Kidney (tissue), 14 donors: ENCODE results near the gene ZDHHC3. TPM values are rescaled to one million over a fixed set of nuclear protein-coding genes. Genes with fewer than 3 reads are reported as not detected.

Source experiments
- DNase-seq, 5 donors: peaks; one replicate each; pipeline ENCODE4 v3.0.0-alpha.2; 2013 to 2020
- FAIRE-seq: peaks from 2 replicates; lab custom pipeline; 2012; peaks lifted over from hg19 to GRCh38; lab: Jason Lieb, UNC
- H3K27ac ChIP-seq, 2 donors: one replicate each; pipeline ENCODE4 v1.7.0; 2013; ENCODE audit warnings: low read depth in 2 of 2, low read length in 2 of 2, inconsistent platforms in 1 of 2
- H3K27me3 ChIP-seq: one replicate; pipeline ENCODE4 v1.7.1; 2013; ENCODE audit warnings: low read length, inconsistent platforms; ENCODE audit not compliant: control insufficient read depth, insufficient read depth
- H3K36me3 ChIP-seq, 3 donors: one replicate each; pipeline versions ENCODE4 v1.7.0 to v1.7.1; 2013; ENCODE audit warnings: low read length in 3 of 3, control low read depth in 1 of 3, inconsistent platforms in 1 of 3; ENCODE audit not compliant: insufficient read depth in 3 of 3, control insufficient read depth in 2 of 3
- H3K4me1 ChIP-seq, 3 donors: one replicate each; pipeline versions ENCODE4 v1.7.0 to v1.7.1; 2013; ENCODE audit warnings: low read length in 3 of 3, inconsistent platforms in 1 of 3, low read depth in 1 of 3; ENCODE audit not compliant: control insufficient read depth in 2 of 3, insufficient read depth in 2 of 3
- H3K4me3 ChIP-seq, 3 donors: one replicate each; pipeline versions ENCODE4 v1.7.0 to v1.8.1; 2013; ENCODE audit warnings: low read length in 3 of 3, control low read depth in 1 of 3, inconsistent platforms in 1 of 3
- H3K9ac ChIP-seq, 3 donors: one replicate each; pipeline versions ENCODE4 v1.7.0 to v1.7.1; 2013; ENCODE audit warnings: low read length in 3 of 3, control low read depth in 1 of 3, inconsistent platforms in 1 of 3
- H3K9me3 ChIP-seq, 3 donors: one replicate each; pipeline versions ENCODE4 v1.7.0 to v1.7.1; 2013; ENCODE audit warnings: low read length in 3 of 3, control low read depth in 1 of 3, inconsistent platforms in 1 of 3; ENCODE audit not compliant: control insufficient read depth in 2 of 3, insufficient read depth in 1 of 3
- intact Hi-C: fragments of 100-400 bp; cut with DNase I; formaldehyde crosslinking; loops from one replicate; pipeline ENCODE4 v1.11.1; 2022
- polyA plus RNA-seq: library from polyadenylated mRNA; stranded (reverse); fragments of 350-450 nt; fragmentation: Illumina TruSeq; extraction: RNeasy Lipid Tissue Mini Kit (QIAGEN cat#74804); gene quantifications from one replicate; pipeline ENCODE4 v1.2.3, GENCODE V29; 2014; ENCODE audit warnings: low read depth, low replicate concordance; ENCODE audit not compliant: insufficient read depth
- total RNA-seq: library from RNA; stranded (reverse); fragmentation: NEBNext Ultra II Directional; extraction: Animal tissue kit (Norgen Biotek cat#: 25700); gene quantifications from one replicate; pipeline ENCODE4 v1.2.1, GENCODE V29; 2021
- TF ChIP-seq, protein P1 (sequence below): IDR thresholded peaks from 3 replicates; pipeline ENCODE4 v1.5.1; 2012; ENCODE audit warnings: mild to moderate bottlenecking, moderate library complexity, borderline replicate concordance; ENCODE audit not compliant: insufficient read depth; ENCODE audit errors: extremely low read depth
- donor health status: control.
- donor health status: control.
- donor health status: control.
- donor health status: control.
- donor health status: control.
- donor health status: DM: yes; HTN: yes; CAD: no.
- donor health status: Normal renal cell carcinoma (clear cell type).

The ZDHHC3 gene
- total and polyA plus RNA-seq, 2 donors from 2014 or later, result 60.2 to 71.5 TPM

DNA sequence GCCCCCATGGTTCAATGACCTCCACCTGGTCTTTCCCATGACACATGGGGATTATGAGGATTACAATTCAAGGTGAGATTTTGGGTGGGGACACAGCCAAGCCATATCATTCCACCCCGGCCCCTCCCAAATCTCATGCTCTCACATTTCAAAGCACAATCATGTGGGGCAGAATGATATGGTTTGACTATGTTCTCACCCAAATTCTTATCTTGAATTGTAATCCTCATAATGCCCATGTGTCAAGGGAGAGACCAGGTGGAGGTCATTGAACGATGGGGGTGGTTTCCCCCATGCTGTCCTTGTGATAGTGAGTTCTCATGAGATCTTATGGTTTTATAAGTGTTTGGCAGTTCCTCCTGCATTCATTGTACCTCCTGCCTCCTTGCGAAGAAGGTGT is 47.7 kb upstream of the ZDHHC3 start:
- Histone ChIP-seq H3K27ac (no peak overlapping the region), H3K9ac (no peak overlapping the region), H3K27me3 (no peaks in the 10 kb centered on the region), H3K36me3 (no peaks in the 10 kb centered on the region), H3K4me1 (peaks cover 0 to 15% (median 0%) of the 10 kb centered on the region in 3 donors), H3K4me3 (no peak overlapping the region), H3K9me3 (no peaks in the 10 kb centered on the region)
- DNase-seq, result no peak
- FAIRE-seq, result no peak
- TF ChIP-seq, protein P1, sequence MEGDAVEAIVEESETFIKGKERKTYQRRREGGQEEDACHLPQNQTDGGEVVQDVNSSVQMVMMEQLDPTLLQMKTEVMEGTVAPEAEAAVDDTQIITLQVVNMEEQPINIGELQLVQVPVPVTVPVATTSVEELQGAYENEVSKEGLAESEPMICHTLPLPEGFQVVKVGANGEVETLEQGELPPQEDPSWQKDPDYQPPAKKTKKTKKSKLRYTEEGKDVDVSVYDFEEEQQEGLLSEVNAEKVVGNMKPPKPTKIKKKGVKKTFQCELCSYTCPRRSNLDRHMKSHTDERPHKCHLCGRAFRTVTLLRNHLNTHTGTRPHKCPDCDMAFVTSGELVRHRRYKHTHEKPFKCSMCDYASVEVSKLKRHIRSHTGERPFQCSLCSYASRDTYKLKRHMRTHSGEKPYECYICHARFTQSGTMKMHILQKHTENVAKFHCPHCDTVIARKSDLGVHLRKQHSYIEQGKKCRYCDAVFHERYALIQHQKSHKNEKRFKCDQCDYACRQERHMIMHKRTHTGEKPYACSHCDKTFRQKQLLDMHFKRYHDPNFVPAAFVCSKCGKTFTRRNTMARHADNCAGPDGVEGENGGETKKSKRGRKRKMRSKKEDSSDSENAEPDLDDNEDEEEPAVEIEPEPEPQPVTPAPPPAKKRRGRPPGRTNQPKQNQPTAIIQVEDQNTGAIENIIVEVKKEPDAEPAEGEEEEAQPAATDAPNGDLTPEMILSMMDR, result no peak
- intact Hi-C loops, result no loop called here

DNA sequence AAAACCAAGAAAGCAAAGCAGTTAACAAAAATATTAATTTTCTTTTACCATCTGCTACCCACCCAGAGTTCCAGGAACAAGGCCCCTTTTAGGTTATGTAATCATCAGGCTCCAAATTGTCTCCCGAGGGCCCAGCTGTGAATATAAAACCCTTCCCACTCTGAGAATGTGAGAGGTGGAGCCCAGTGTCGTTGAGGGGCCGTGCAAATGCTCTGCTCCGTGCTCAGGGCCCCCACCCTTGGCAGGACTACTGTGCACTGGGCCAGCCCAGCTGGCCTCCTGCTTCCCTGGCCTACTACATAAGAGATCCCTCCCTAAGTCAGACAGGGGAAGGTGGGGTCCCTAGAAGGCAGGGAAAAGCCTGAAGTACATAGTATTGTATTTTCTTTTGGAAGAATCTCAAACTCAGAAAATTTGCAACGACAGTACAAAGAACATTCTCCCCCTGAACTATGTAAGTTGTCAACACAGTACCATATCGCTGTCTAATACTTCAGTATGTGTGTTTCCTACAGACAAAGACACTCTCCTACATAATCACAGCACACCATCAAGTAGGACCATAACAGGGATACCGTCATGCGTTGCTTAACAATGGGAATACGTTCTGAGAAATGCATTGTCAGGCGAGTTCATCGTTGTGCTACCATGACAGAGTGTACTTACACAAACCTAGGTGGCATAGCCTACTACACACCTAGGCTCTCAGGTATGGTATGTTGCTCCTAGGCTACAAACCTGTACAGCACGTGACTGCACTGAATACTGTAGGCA is 45.7 kb upstream of the ZDHHC3 start:
- Histone ChIP-seq H3K4me3 (no peak overlapping the region), H3K9me3 (no peaks in the 10 kb centered on the region), H3K27me3 (no peaks in the 10 kb centered on the region), H3K9ac (no peak overlapping the region), H3K27ac (no peak overlapping the region), H3K4me1 (peaks cover 0 to 15% (median 0%) of the 10 kb centered on the region in 3 donors), H3K36me3 (no peaks in the 10 kb centered on the region)
- DNase-seq (no peak), FAIRE-seq (no peak)
- TF ChIP-seq, protein P1, result no peak
- intact Hi-C loops, result no loop called here

DNA sequence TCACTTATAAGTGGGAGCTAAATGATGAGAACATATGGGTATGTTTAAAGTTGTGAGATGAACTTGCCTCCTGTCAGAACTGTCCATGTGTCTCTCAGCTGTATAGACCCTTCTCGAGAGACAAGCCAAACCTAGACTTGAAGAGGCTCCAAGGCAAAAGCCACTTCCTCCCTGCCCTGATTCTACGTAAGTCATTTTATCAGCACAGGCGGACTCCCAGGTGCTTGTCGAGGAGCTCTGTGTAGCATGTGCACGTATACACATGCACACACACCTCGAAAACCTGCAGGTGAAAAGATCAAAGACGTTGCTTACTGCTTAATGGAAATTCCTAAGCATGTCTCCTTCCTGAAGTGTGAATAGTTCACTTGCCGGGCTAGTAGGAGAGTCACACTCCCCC is 44.6 kb upstream of the ZDHHC3 start:
- no peak overlapping the region for H3K9ac ChIP-seq
- intact Hi-C loops, result no loop called here
- no peak overlapping the region for H3K4me3 ChIP-seq
- H3K4me1 ChIP-seq, result peaks cover 0 to 12% (median 0%) of the 10 kb centered on the region in 3 donors
- DNase-seq (no peak), FAIRE-seq (no peak)
- TF ChIP-seq, protein P1, result no peak
- no peaks in the 10 kb centered on the region for H3K27me3 ChIP-seq
- H3K27ac ChIP-seq, result no peak overlapping the region
- no peaks in the 10 kb centered on the region for H3K9me3 ChIP-seq
- no peaks in the 10 kb centered on the region for H3K36me3 ChIP-seq
